Keratinocyte (primary cell): ENCODE results near the gene CENPO. TPM values are rescaled to one million over a fixed set of nuclear protein-coding genes. Genes with fewer than 3 reads are reported as not detected.

Experiments
- DNase-seq: peaks from one replicate; pipeline ENCODE4 v3.0.0-alpha.2; 2011; ENCODE audit warnings: low read depth, missing footprints, low spot score
- FAIRE-seq: peaks from 2 replicates; lab custom pipeline; 2011; peaks lifted over from hg19 to GRCh38; lab: Jason Lieb, UNC
- H2AFZ ChIP-seq: 2 replicates; pipeline ENCODE4 v1.6.0; 2012; ENCODE audit warnings: low read length, control low read depth, inconsistent platforms; ENCODE audit not compliant: control insufficient read depth
- H3K27ac ChIP-seq: 2 replicates; pipeline ENCODE4 v1.5.1; 2011; ENCODE audit warnings: low read length; ENCODE audit not compliant: control insufficient read depth, insufficient read depth
- H3K27me3 ChIP-seq: 3 replicates; pipeline ENCODE4 v1.6.0; 2011; ENCODE audit warnings: low read length; ENCODE audit not compliant: control insufficient read depth, insufficient read depth; ENCODE audit errors: extremely low read depth
- H3K36me3 ChIP-seq, 2 experiments: 2 replicates in 1 of 2; 3 replicates in 1 of 2; pipeline ENCODE4 v1.5.1; 2011; ENCODE audit warnings: low read length in 2 of 2, mild to moderate bottlenecking in 1 of 2; ENCODE audit not compliant: control insufficient read depth in 2 of 2, insufficient read depth in 2 of 2; ENCODE audit errors: extremely low read depth in 1 of 2
- H3K4me1 ChIP-seq: 3 replicates; pipeline ENCODE4 v1.5.1; 2011; ENCODE audit warnings: low read length; ENCODE audit not compliant: control insufficient read depth, insufficient read depth; ENCODE audit errors: extremely low read depth
- H3K4me2 ChIP-seq: 3 replicates; pipeline ENCODE4 v1.6.0; 2011; ENCODE audit warnings: low read depth, low read length; ENCODE audit not compliant: control insufficient read depth, insufficient read depth; ENCODE audit errors: extremely low read depth
- H3K4me3 ChIP-seq, 3 experiments: fragments of 200-600 bp in 1 of 3; sonication (generic) in 1 of 3; 2 replicates in 2 of 3; 3 replicates in 1 of 3; pipeline ENCODE4 v1.5.1; 2011 to 2016; ENCODE audit warnings: low read length in 3 of 3, mild to moderate bottlenecking in 3 of 3, control low read depth in 2 of 3, inconsistent platforms in 1 of 3, low read depth in 1 of 3, mixed read lengths in 1 of 3, mixed run types in 1 of 3, moderate library complexity in 1 of 3; ENCODE audit not compliant: control insufficient read depth in 2 of 3, insufficient read depth in 2 of 3; ENCODE audit errors: extremely low read depth in 1 of 3
- H3K79me2 ChIP-seq: 2 replicates; pipeline ENCODE4 v1.6.0; 2012; ENCODE audit warnings: low read length; ENCODE audit not compliant: control insufficient read depth, insufficient read depth
- H3K9ac ChIP-seq: 3 replicates; pipeline ENCODE4 v1.6.0; 2011; ENCODE audit warnings: low read length; ENCODE audit not compliant: control insufficient read depth, insufficient read depth; ENCODE audit errors: extremely low read depth
- H3K9me1 ChIP-seq: 3 replicates; pipeline ENCODE4 v1.6.0; 2011; ENCODE audit warnings: low read length; ENCODE audit not compliant: control insufficient read depth, insufficient read depth; ENCODE audit errors: extremely low read depth
- H3K9me3 ChIP-seq: 2 replicates; pipeline ENCODE4 v1.5.1; 2012; ENCODE audit warnings: low read depth, low read length; ENCODE audit not compliant: control insufficient read depth
- H4K20me1 ChIP-seq: 3 replicates; pipeline ENCODE4 v1.6.0; 2011; ENCODE audit warnings: low read length; ENCODE audit not compliant: control insufficient read depth, insufficient read depth; ENCODE audit errors: extremely low read depth
- EZH2 ChIP-seq: IDR thresholded peaks from one replicate; pipeline ENCODE4 v1.6.1; 2012; ENCODE audit warnings: inconsistent platforms, mild to moderate bottlenecking, low read length, moderate library complexity
- dilution Hi-C: fragments of 300-500 bp; cut with MboI; formaldehyde crosslinking; loops from one replicate; pipeline ENCODE4 v1.7.0; 2020; ENCODE audit warnings: low sequenced_read_pairs; ENCODE audit not compliant: extremely low pct_ligation_motif_present
- polyA plus RNA-seq, 5 experiments: library from polyadenylated mRNA; depleted of rRNA in 3 of 5; stranded (reverse) in 3 of 5; stranded (forward) in 1 of 5; unstranded in 1 of 5; fragments of >200 nt; gene quantifications; 1 replicate in 1 of 5; 2 replicates in 3 of 5; 3 replicates in 1 of 5; pipeline versions ENCODE4 v1.2.1 to v1.2.3, GENCODE V29; 2011 to 2012; ENCODE audit warnings: missing spikeins in 2 of 5, low read depth in 1 of 5, low replicate concordance in 1 of 5
- TF ChIP-seq, protein P1 (sequence below), 3 experiments: IDR thresholded peaks in 1 of 3; conservative IDR thresholded peaks in 1 of 3; optimal IDR thresholded peaks in 1 of 3; 2 replicates in 2 of 3; 3 replicates in 1 of 3; pipeline versions ENCODE3 to v1.5.1; 2011; ENCODE audit warnings: low read length in 3 of 3, mild to moderate bottlenecking in 3 of 3, moderate library complexity in 2 of 3, control low read depth in 1 of 3, inconsistent platforms in 1 of 3; ENCODE audit not compliant: insufficient read depth in 2 of 3; ENCODE audit errors: extremely low read depth in 1 of 3

The CENPO gene
- polyA plus RNA-seq, 1 donor (not counting 4 experiments of a cell fraction or from before 2014, with no cell fraction given), result 12.1 TPM

DNA sequence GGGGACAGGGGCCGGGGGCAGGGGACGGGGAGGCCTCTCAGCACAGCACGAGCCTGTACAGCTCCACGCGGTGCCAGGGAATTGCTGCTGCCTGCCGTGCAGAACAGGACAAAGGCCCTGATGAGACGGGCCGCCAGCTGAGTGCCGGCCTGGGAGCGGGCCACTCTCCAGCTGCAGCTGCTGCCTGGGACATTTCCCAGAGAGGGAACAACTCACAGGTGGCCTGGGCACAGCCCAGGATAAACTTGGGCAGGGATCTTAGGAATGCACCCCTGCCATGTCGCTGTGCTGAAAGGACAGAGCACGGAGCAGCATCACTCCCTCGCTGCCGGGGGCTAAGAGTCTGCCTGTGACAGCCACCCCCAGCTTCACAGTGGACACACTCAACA is 38.8 kb downstream of the CENPO start:
- Histone ChIP-seq H3K27me3 (no peaks in the 10 kb centered on the region), H3K4me2 (no peak overlapping the region), H3K36me3 (peaks cover 6 to 20% of the 10 kb centered on the region in 2 experiments), H3K9ac (no peak overlapping the region), H3K4me3 (no peak overlapping the region), H3K79me2 (no peaks in the 10 kb centered on the region), H3K27ac (no peak overlapping the region), H3K9me1 (no peaks in the 10 kb centered on the region), H3K9me3 (no peaks in the 10 kb centered on the region), H4K20me1 (no peaks in the 10 kb centered on the region), H3K4me1 (peaks cover 4% of the 10 kb centered on the region), H2AFZ (no peak overlapping the region)
- TF ChIP-seq, protein P1, sequence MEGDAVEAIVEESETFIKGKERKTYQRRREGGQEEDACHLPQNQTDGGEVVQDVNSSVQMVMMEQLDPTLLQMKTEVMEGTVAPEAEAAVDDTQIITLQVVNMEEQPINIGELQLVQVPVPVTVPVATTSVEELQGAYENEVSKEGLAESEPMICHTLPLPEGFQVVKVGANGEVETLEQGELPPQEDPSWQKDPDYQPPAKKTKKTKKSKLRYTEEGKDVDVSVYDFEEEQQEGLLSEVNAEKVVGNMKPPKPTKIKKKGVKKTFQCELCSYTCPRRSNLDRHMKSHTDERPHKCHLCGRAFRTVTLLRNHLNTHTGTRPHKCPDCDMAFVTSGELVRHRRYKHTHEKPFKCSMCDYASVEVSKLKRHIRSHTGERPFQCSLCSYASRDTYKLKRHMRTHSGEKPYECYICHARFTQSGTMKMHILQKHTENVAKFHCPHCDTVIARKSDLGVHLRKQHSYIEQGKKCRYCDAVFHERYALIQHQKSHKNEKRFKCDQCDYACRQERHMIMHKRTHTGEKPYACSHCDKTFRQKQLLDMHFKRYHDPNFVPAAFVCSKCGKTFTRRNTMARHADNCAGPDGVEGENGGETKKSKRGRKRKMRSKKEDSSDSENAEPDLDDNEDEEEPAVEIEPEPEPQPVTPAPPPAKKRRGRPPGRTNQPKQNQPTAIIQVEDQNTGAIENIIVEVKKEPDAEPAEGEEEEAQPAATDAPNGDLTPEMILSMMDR (optimal IDR thresholded peaks at IDR 0.05 in 1 of 3, IDR thresholded peaks at IDR 0.05 in 1 of 3, conservative IDR thresholded peaks at IDR 0.05 in 1 of 3; ENCODE audit: extremely low read depth in 1 of 3, insufficient read depth in 2 of 3, low read length in 3 of 3), result no peak
- TF ChIP-seq EZH2, result no peak
- no peak for FAIRE-seq
- no peak for DNase-seq
- dilution Hi-C loops, result no loop called here

GRCh38 chr2:24832521-24832920 is 39.3 kb downstream of the CENPO start:
- Histone ChIP-seq H2AFZ (no peak overlapping the region), H3K9ac (no peak overlapping the region), H3K4me3 (no peak overlapping the region), H3K4me1 (peaks cover 4% of the 10 kb centered on the region), H4K20me1 (no peaks in the 10 kb centered on the region), H3K9me1 (no peaks in the 10 kb centered on the region), H3K27me3 (no peaks in the 10 kb centered on the region), H3K36me3 (peaks cover 5 to 20% of the 10 kb centered on the region in 2 experiments), H3K9me3 (no peaks in the 10 kb centered on the region), H3K27ac (no peak overlapping the region), H3K79me2 (no peaks in the 10 kb centered on the region), H3K4me2 (no peak overlapping the region)
- no peak for FAIRE-seq
- dilution Hi-C loops, result no loop called here
- no peak for DNase-seq
- TF ChIP-seq EZH2, result no peak
- TF ChIP-seq, protein P1 (optimal IDR thresholded peaks at IDR 0.05 in 1 of 3, IDR thresholded peaks at IDR 0.05 in 1 of 3, conservative IDR thresholded peaks at IDR 0.05 in 1 of 3; ENCODE audit: extremely low read depth in 1 of 3, insufficient read depth in 2 of 3, low read length in 3 of 3), result no peak
